Ascending aorta (tissue), 2 donors: ENCODE measurements around the gene CALN1. TPM values are rescaled to one million over a fixed set of nuclear protein-coding genes. Genes with fewer than 3 reads are reported as not detected.
A peak's percentile ranks its signal among the peaks of the same experiment; 100 is the strongest.

Experiments
- DNase-seq, 2 donors: peaks; one replicate each; pipeline ENCODE4 v3.0.0-alpha.2; 2019; ENCODE audit warnings: low spot score in 2 of 2
- H3K27ac ChIP-seq, 2 donors: fragments of 200-600 bp; sonication (generic); one replicate each; pipeline ENCODE4 v1.5.1; 2016 to 2017; ENCODE audit warnings: mild to moderate bottlenecking in 1 of 2
- H3K27me3 ChIP-seq: fragments of 200-600 bp; sonication (generic); one replicate; pipeline ENCODE4 v1.5.1; 2017
- H3K36me3 ChIP-seq, 2 donors: fragments of 200-600 bp; sonication (generic); one replicate each; pipeline ENCODE4 v1.5.1; 2016
- H3K4me1 ChIP-seq, 2 donors: fragments of 200-600 bp; sonication (generic); one replicate each; pipeline ENCODE4 v1.5.1; 2016 to 2017; ENCODE audit warnings: mild to moderate bottlenecking in 1 of 2
- H3K4me3 ChIP-seq, 2 donors: fragments of 200-600 bp; sonication (generic); one replicate each; pipeline ENCODE4 v1.5.1; 2016 to 2017; ENCODE audit warnings: mild to moderate bottlenecking in 1 of 2
- H3K9me3 ChIP-seq, 2 donors: fragments of 200-600 bp; sonication (generic); one replicate each; pipeline ENCODE4 v1.5.1; 2016
- CTCF ChIP-seq, 3 experiments: fragments of 200-600 bp in 2 of 3; fragments of 450-650 bp in 1 of 3; sonication (generic) in 2 of 3; IDR thresholded peaks; one replicate each; pipeline ENCODE4 v1.5.1; 2016 to 2019; ENCODE audit warnings: antibody characterized with exemption in 3 of 3, mild to moderate bottlenecking in 1 of 3, moderate library complexity in 1 of 3
- intact Hi-C: fragments of 100-400 bp; cut with DNase I; formaldehyde crosslinking; loops from one replicate; pipeline ENCODE4 v1.15.1; 2023
- total RNA-seq: library from RNA; depleted of rRNA; stranded (reverse); fragments of >200 nt; gene quantifications from one replicate; pipeline ENCODE4 v1.1.0, GENCODE V29; 2016

CALN1 gene
- total RNA-seq, 1 donor from 2014 or later: 1.2 TPM

- no peak for DNase-seq
- H3K36me3 ChIP-seq: no peaks in the 10 kb centered on the region
- no peak overlapping the region for H3K27ac ChIP-seq
- intact Hi-C loops: no loop called here
- H3K4me3 ChIP-seq: no peak overlapping the region
- no peaks in the 10 kb centered on the region for H3K4me1 ChIP-seq
- no peak for TF ChIP-seq CTCF (IDR thresholded peaks at IDR 0.05)
- H3K9me3 ChIP-seq: no peaks in the 10 kb centered on the region
- no peaks in the 10 kb centered on the region for H3K27me3 ChIP-seq
Measured at GRCh38 chr7:71800321-71800720, 611.8 kb downstream of the CALN1 start.

DNA sequence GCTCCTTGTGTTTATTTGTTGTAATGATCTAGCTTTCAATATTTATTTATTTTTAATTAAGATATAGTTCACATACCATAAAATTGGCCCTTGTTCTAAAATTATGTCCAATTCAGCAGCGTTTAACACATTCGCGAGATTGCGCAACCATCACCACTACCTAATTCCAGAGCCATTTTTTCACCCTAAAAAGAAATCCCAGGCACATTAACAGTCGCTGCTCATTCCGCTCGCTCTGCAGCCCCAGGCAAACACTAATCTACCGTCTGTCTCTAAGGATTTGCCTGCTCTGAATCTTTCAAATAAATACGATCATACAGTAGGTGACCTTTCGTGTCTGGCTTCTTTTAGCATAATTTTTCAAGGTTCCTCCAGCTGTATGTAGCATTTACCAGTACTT is 616.7 kb downstream of the CALN1 start:
- Histone ChIP-seq H3K27ac (no peak overlapping the region), H3K9me3 (peaks cover 0 to 3% of the 10 kb centered on the region in 2 donors), H3K4me3 (no peak overlapping the region), H3K36me3 (no peaks in the 10 kb centered on the region), H3K4me1 (no peaks in the 10 kb centered on the region), H3K27me3 (no peaks in the 10 kb centered on the region)
- no peak for TF ChIP-seq CTCF (IDR thresholded peaks at IDR 0.05)
- DNase-seq: no peak
- intact Hi-C loops: no loop called here

DNA sequence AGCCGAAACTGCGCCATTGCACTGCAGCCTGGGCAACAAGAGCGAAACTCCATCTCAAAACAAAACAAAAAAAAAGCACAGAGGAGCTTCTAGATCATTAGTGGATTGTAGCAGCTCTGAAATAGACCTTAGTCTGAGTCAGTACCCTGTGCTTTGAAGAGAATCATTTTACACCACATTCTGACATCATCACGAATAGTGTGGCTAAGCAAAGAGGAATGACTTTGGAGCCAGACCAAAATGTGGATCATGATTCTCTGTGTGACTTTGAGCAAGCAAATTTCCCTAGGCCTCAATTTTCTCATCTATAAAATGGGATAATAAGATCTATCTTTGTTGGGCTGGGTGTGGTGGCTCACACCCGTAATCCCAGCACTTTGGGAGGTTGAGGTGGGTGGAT is 618.9 kb downstream of the CALN1 start:
- no peak for DNase-seq
- Histone ChIP-seq H3K27ac (no peak overlapping the region), H3K4me1 (no peaks in the 10 kb centered on the region), H3K9me3 (peaks cover 0 to 3% of the 10 kb centered on the region in 2 donors), H3K4me3 (no peak overlapping the region), H3K36me3 (no peaks in the 10 kb centered on the region), H3K27me3 (no peaks in the 10 kb centered on the region)
- intact Hi-C loops: no loop called here
- no peak for TF ChIP-seq CTCF (IDR thresholded peaks at IDR 0.05)

DNA sequence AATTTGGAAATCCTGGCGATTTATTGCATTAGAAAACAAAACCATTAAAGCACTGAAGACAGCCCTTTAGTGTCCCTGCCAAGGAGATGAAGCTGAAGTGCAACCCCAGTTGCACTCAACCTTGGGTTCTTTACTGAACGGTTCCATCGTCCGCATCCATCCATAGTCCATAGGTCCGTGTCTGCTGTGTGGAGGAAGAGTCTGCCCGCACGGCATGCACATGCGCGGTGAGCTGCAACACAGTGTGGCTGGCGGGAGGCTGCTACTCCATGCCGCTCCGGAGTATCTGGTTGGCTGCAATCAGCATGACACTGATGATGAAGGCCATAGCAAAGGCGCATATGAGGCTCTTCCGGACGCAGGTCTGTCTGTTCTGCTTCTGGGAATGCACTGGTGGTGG is 624.6 kb downstream of the CALN1 start:
- TF ChIP-seq CTCF (IDR thresholded peaks at IDR 0.05): no peak
- intact Hi-C loops: no loop called here
- DNase-seq: no peak
- Histone ChIP-seq H3K9me3 (peaks cover 0 to 17% of the 10 kb centered on the region in 2 donors), H3K4me1 (no peaks in the 10 kb centered on the region), H3K4me3 (no peak overlapping the region), H3K27ac (no peak overlapping the region), H3K27me3 (no peaks in the 10 kb centered on the region), H3K36me3 (no peaks in the 10 kb centered on the region)

DNA sequence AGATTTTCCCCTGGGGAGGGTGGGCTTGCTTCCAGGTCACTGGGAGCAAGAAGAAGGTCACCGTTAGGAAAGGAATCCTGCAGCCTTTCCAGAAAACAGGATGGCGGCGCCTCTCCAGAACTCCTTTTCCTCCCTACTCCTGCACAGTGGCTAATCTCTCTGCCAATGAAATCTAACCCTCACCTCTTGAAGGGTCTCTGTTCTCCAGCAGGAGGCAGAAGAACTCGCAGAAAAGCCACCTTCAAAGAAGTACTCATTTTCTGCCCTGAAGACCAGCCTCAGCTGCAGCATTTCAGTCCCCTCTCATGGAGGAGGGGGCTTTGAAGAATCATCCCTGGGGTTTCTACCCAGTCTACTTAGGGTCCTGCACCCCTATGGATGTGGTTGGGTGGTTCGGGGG is 626.9 kb downstream of the CALN1 start:
- H3K27ac ChIP-seq: no peak overlapping the region
- H3K9me3 ChIP-seq: peaks cover 0 to 13% of the 10 kb centered on the region in 2 donors
- no peak for TF ChIP-seq CTCF (IDR thresholded peaks at IDR 0.05)
- H3K36me3 ChIP-seq: no peaks in the 10 kb centered on the region
- no peak overlapping the region for H3K4me3 ChIP-seq
- no peaks in the 10 kb centered on the region for H3K4me1 ChIP-seq
- intact Hi-C loops: no loop called here
- H3K27me3 ChIP-seq: no peaks in the 10 kb centered on the region
- DNase-seq: peak in 1 of 2 donors; percentile 21

DNA sequence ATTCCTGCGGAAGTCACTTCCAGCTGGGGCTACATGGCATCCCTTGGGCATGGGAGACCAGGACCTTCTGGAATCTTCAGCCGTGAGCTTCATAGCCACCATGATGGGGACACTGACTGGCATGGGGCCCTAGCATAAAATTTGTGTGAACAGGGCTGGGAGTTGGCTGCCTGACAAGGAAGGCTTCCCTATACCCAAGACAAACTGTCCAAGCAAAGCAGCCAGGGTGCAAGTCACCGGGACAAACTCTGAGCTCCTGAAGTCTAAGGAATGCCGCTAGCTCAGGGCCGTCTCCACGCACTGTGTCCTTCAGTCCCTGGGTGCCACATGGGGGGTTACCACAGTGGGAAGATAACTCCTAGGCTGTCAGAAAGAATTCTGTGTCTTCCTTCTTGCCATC is 627.4 kb downstream of the CALN1 start:
- H3K27me3 ChIP-seq: no peaks in the 10 kb centered on the region
- no peak overlapping the region for H3K4me3 ChIP-seq
- no peaks in the 10 kb centered on the region for H3K36me3 ChIP-seq
- no peaks in the 10 kb centered on the region for H3K4me1 ChIP-seq
- TF ChIP-seq CTCF (IDR thresholded peaks at IDR 0.05): no peak
- H3K9me3 ChIP-seq: peaks cover 0 to 13% of the 10 kb centered on the region in 2 donors
- intact Hi-C loops: no loop called here
- no peak overlapping the region for H3K27ac ChIP-seq
- DNase-seq: peak in 1 of 2 donors; percentile 15
